GM18511 (cell line): ENCODE results near the gene CROCC2.

Source experiments
- ATAC-seq: cut with Tn5 transposase; IDR thresholded peaks from one replicate; pipeline ENCODE4 v1.9.1; 2021; ENCODE audit warnings: mild to moderate bottlenecking, moderate library complexity; ENCODE audit not compliant: unreplicated experiment

The CROCC2 gene

DNA sequence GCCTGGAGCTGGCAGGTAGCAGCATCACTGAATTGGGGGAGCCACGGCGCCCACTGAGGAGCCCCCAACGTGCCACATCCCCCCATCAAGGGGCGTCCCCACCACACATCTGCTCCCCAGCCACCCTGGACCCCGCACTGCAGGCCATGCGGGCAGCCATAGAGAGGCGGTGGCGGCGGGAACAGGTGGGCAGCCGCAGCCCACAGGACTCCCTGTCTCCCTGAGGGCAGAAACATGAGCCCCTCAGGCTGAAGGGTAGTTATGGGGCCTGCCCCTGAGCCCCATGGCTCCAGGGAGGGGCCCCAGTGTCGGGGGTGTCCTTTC is 26.6 kb downstream of the CROCC2 start:
- no peak for ATAC-seq

DNA sequence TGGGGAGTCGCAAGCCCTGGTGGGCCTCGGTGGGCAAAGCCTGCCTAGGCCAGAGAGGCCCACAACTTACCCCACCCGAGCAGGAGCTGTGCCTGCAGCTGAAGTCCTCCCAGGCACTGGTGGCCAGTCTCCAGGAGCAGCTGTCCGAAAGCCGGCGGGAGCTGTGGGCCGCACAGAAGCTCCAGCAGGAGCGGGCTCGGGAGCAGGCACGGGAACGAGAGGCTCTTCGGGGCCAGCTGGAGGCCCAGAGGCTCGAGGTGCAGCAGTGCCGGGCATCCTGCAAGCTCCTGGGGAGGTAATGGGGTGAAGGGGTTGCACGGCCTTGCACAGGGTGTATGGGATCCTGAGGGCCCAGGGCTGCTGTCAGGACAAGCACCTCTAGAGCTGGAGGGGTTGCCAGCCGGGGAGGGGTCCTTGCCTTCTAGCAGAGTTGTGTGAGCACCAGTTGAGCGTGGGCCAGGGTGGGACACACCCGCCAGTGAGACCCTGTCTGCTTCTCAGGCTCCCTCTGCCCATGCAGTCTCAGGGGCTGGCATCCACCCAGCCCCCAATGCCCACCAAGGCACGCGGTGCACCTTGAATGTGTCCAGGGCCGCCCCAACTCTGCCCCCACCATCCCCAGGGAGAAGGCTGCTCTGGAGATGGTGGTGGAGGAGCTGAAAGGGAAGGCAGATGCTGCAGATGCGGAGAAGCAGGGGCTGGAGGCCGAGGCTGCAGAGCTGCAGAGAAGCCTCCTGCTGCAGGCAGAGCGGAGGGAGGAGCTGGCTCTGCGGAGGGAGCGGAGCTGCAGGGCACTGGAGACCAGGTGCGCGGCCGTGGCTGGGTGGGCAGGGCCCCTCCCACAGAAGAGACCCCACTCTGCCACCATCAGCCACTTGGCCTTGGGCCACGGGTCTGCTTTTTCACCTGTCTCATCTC is 27.2 kb downstream of the CROCC2 start:
- no peak for ATAC-seq

DNA sequence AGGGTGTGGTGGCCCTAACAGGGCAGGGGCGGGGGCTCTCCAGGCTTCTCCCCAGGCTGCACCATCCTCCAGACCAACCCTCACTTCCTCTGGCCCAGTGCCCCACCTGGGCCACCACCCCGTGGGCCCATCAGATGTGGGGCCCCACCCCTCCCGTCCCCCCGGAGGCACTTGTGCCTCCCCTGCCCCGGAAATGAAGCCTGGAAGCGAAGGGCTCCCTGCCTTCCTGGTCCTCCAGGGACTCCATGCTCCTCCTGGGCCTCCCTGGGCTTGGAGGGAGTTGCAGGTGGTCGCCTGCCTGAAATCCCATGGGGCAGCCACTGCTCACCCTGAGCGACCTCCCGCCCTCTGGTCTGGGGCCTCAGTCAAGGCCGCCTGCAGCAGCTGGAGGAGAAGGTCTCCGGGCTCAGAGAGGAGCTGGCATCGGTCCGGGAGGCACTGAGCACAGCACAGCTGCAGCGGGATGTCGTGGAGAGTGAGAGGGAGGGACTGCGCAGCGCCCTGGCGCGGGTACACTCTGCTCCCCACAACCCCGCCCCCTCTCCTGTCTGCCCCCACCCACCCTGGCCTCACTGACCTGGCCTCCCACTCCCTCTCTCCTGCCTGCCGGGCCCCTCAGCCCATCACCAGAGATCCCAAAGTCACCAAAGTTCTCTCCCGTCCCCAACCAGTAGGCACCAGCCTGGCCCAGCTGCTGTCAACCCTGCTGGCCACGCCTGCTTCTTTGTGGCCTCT is 28.0 kb downstream of the CROCC2 start:
- ATAC-seq = no peak

DNA sequence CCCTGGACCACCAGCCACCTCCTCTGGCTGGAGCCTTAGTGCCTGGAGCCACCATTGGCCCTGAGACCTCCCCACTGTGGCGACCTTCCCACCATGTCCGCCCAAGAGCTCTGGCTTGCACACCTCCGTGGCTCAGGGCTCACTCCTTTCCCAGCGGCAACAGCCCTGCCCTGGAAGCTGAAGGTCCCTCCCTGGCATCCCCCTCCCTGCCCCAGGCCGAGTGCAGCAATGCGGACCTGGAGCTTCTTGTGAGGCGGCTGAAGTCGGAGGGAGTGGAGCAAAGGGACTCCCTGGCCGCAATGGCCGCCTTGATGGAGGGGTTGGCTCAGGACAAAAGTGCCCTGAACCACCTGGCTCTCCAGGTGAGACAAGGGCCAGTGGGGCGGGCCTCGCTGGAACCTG is 28.6 kb downstream of the CROCC2 start:
- ATAC-seq = no peak

DNA sequence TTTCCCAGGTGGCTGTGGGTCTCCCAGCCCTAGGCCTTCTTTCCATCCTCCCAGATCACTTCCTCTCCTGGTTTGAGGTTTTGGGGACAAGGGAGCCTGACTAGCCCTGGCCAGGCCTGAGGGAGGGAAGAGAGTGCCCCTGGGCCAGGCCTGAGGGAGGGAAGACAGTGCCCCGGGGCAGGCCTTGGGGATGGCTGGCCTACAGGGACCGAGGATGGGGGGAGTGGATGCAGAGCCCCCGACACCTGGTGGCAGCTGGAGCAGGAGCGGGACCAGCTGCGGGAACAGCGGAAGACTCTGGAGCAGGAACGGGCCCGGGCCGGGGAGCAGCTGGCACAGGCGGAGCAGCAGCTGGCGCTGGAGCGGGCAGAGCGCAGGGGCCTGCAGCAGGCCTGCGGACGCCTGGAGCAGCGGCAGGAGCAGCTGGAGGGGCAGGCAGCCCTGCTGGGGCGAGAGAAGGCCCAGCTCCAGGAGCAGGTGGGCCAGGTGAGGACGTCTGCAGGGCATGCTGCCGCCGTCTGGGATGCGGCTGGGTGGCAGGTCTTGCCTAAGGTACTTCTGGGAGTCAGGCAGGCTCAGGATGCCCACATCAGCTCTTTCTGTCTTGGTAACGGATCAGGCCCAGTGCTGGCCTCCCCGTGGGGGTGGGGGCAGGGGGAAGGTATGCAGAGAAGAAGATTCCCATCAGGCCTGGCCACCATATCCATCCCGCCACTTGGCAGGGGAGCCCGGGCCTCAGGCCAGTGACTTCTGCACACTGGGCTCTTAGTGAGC is 29.2 kb downstream of the CROCC2 start:
- no peak for ATAC-seq

DNA sequence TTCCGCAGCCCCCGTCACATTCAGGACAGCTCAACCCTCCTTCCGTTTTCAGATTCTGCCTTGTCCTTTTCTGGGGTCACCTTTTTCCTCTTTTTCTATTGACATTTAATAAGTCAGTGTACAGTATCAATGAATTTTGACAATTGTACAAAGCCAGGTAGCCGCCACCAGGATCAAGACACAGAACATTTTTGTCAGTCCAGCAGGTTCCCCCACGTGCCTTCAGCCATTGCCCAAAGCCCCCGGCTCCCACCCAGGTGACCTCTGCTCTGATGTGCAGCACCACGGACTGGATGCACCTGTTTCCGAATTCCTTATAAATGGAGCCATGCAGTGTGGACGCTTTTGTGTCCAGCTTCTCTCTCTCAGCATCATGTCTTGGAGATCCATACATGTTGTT is 30.0 kb downstream of the CROCC2 start:
- no peak for ATAC-seq

DNA sequence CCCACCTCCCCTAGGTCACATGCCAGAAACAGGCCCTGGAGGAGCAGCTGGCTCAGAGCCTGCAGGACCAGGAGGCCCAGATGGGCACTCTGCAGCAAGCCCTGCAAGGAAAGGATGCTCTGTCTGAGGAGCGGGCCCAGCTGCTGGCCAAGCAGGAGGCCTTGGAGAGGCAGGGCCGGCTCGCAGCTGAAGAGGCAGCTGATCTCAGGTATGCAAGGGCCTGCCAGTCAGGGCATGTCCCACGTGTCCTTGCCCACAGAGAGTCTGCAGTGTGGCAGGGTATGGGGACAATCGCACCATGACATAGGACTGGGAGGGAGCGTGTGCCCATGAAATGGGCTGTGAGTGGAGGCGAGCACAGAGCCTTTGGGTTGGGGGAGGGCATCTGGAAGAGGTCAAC is 39.9 kb downstream of the CROCC2 start:
- ATAC-seq = no peak

DNA sequence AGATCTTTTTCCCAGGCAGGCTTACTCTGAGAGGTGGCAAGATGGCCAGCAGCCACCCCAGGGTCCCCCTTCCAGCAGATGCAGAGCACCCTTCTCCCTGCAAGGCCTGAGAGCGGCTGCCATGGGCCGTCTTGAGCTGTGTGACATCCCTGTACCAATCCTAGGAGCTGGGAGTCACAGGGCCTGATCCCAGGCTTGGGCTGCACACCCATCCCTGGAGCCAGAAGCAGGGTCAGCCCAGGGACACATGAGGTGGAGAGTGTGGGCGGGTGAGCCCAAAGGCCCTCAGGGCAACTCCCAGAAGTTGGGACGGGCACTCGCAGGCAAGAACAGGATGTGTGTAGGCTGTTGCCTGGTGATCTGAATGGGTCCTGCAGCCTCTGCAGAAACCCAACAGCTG is 40.5 kb downstream of the CROCC2 start:
- ATAC-seq = no peak

DNA sequence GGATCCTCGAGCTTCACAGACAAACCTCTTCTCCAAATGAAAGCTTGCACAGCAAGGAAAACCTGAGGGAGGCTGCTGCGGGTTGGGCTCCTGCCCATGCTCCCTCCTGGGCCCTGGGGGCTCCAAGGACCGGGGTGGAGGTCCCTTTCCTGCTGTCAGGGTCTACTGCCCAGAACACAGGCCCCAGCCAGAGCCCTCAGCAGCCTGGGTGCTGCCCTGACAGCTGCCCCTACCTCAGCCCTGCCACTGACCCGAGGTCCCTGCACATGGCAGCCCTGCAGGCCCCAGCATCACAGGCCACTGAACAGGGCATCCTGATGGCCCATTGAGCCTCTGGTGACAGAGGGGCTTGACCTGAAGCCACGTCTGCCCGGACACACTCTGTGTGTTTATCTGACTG is 41.0 kb downstream of the CROCC2 start:
- no peak for ATAC-seq

DNA sequence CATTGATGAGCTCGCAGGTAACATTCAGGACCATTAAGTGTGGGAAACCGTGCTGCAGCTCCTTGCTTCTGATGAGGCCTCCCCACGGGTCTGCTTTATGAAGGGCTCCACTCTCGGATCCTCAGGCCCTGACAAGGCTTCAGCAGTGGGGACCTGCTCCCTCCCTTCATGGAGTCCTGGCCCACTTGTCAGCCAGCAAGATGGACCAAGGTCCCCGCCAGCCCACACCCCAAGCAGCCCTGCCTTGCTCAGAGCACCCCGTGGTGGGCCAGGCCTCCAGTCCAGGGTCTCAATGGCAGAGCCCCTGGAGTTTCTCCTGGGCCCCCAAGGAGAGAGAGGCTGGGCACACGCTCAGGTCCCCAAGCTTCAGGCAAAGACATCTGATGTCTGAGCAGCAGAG is 41.5 kb downstream of the CROCC2 start:
- ATAC-seq = no peak

DNA sequence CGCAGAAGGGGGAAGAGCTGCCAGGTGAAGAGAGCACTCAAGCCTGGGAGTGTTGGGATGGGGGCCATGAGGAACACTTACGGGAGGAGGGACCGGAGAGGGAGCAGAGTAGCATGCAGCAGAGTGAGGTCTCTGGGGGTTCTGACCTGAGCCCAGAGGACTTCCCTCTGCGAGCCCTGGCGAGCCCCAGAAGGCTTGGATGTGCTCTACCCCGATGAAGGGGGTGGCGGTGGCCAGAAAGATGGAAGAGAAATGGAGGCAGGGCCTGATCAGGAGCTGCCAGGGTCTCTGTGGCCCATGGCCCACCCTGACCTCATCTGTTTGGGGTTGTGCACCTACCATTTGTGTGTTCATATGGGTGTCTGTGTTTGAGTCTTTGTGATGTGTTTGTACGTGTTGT is 42.0 kb downstream of the CROCC2 start:
- no peak for ATAC-seq

DNA sequence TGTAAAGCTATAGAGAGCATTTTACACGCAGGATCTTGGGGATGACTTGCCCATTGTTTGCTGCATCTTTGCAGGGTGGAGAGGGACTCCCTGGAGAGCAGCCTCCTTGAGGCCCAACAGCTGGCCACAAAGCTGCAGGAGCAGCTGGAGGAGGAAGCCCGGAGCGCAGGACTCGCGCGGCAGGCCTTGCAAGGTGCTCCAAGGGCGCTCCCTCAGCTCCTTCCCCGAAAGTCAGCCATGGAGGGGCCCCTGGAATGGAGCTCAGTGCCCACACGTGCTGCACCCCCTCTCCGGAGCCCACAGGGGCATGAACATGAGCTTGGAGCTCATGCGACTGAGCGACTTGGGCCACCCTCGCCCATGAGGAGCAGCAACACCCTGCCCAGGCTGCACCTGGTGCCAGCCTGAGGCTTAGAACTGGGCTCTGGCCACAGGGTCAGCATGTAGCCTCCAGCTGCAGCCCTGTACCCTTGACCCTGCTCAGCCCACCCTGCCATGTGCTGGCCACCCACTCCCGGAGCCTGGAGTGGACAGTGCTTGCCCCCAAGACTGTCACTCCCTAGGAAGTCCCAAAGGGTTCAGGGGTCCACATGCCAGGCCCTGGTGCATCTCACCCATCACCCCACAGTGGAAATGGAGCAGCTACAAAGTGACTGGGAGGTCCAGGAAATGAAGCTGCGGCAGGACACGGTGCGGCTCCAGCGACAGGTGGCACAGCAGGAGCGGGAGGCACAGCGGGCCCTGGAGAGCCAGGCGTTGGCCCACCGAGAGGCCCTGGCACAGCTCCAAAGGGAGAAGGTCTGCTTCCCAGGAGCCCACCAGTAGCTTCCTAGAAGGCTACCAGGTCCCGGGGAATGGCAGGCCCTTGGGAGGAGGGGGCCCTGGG is 43.0 kb downstream of the CROCC2 start:
- no peak for ATAC-seq

DNA sequence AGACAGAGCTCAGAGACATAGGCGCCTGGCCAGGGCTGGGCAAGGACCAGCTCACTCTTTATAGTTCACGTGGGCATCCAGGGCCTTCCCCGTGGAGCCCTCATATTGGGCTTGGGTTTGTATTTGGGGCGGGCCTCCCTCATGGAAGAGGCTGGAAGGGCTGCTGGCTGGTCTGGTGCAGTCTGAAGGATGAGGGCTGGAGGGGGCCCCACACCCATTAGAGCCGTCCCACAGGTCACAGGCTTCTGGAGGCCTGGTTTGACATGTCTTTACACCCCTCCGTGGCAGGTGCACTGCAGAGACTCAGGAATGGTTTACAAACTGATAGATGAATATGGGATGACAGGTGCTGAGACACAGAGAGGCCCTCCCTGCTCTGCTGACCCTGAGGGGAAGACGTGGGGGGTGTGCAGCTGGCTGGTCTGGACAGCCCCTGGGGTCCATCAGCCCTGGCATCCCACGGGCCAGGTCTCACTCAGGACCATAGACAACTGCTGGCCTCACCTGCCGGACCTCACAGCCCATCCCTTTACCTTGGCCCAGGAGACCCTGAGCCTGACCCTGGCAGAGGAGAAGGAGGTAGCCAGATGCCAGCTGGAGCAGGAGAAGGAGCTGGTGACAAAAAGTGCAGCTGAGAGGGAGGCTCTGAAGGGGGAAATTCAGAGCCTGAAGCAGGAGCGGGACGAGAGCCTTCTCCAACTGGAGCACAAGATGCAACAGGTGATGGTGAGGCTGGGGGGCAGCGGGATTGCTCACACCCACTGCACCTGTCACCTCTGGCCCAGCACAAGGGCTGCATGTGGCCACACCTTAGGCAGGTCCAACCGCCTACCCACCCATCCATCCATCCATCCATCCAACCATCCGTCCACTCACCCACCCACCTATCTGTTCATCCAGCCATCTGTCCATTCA is 43.9 kb downstream of the CROCC2 start:
- ATAC-seq = no peak

DNA sequence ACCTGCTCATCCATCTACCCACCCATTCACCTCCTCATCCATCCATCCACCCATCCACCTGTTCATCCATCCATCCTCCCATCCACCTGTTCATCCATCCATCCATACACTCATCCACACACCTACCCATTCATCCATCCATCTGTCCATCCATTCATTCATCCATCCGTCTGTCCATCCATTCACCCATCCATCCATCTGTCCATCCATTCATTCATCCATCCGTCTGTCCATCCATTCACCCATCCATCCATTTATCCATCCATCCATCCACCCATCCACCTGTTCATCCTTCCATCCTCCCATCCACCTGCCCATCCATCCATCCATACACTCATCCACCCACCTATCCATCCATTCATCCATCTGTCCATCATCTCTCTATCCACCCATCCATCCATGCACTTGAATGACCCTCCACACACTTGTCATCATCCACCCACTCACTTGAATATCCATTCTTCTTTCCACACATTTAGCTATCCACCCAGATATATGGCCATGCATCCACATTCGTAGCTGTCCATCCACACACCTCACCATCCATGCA is 45.0 kb downstream of the CROCC2 start:
- no peak for ATAC-seq

DNA sequence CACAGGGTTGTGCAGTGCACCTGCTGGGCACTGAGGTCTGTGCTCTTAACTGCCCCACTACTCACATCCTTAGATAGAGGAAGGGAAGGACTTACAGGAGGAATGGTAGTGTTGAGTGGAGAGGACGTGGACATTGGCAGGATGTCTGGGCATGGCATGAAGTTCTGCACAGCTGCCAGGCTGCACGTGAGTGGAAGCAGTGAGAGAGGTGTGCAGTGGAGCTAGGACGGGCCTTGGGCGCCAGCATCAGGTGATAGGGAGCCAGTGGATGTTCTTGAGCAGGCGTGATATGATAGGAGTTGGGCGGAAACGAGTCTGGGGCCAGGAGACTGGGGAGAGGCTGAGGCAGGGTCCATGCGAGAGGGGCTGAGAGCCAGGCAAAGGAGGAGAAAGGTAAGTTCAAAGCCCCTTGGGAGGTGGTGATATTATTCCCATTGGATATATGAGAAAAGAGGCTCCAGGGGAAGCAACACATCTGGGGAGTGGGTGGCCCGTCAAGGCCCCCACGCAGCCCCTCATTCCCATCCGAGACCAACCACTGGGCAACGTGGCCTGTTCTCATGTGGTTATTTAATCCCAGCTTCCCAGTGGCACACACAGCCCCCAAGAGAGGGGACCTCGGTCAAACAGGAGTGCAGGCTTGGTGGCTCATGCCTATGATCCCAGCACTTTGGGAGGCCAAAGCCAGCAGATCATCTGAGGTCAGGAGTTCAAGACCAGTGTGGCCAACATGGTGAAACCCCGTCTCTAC is 46.5 kb downstream of the CROCC2 start:
- no peak for ATAC-seq

DNA sequence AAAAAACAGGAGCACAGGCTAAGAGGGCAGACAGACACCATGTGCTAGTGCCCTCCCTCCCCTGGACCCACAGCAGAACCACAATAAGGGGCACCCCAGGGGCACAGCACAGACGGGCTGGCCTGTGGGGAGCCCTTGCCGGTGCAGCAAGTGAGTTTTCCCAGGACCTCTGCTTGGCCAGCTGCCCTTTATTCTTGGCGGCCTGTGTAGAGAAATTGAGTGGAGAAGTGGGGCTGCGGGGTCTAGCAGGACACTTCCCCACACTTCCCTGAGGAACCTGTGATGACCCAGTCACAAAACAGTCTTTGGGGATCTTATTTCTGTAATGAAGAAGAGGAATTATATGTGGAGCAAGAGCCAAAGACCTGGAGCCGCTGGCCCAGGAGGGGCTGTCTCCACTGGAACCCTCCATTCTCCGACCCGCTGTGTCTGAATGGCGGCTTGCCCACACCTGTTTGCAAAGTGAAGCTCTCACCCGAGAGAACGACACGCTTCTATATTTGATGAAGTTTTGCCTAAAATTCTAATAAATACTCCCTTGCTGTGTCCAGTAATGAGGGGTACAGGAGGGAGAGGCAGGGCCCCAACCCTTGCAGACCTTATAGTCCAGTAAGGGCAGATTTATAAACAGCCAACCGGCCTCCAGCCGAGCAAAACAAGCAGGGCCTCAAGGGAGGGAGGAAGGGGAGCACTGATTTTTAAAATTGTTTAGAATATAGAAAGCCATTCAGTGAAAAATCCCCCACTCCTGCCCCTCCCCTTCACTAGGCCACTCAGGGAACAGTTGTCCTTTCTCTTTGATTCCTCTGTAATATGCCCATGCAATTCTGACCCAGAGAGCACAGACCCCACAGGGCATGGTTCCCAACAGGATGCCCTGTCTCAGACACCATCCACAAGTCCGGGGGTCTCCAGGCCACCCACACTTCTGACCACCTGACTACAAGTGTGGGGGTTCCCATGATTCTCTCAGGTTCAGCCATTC is 47.6 kb downstream of the CROCC2 start:
- no peak for ATAC-seq
